ENCODE results near the gene CYP2F1.
"Not testable (repeated sequence)": the region's sequence is repeated elsewhere in the genome, so short reads cannot be mapped to it uniquely, and the experiment has no call there.

The CYP2F1 gene

GRCh38 chr19:41114132-41114531 is at the start of gene CYP2F1:
Gene CYP2F1, plus strand, starts transcription at chr19:41114432. Its CDS starts 1,757 bp downstream, at chr19:41116189.
- no peak for DNase-seq (ENCODE audit: low spot score)

GRCh38 chr19:41064974-41065569 is 49.2 kb upstream of the CYP2F1 start:
- no peak for DNase-seq (ENCODE audit: low spot score)

GRCh38 chr19:41076286-41076685 is 37.9 kb upstream of the CYP2F1 start:
- no peak for DNase-seq (ENCODE audit: low spot score)

- peak; percentile 36 for DNase-seq (ENCODE audit: low spot score)
Observed at GRCh38 chr19:41083516-41083915, 30.7 kb upstream of the CYP2F1 start.

- DNase-seq (ENCODE audit: low spot score): no peak
Observed at GRCh38 chr19:41085748-41086415, 28.4 kb upstream of the CYP2F1 start.

- DNase-seq (ENCODE audit: low spot score): no peak
Observed at GRCh38 chr19:41088151-41088550, 26.1 kb upstream of the CYP2F1 start, which contains the start of gene CYP2A13. Gene CYP2A13, plus strand, starts transcription at chr19:41088451. Its CDS starts 21 bp downstream, at chr19:41088472.

- no peak for DNase-seq (ENCODE audit: low spot score)
Observed at GRCh38 chr19:41089959-41090358, 24.3 kb upstream of the CYP2F1 start.

- DNase-seq (ENCODE audit: low spot score): no peak
Observed at GRCh38 chr19:41095703-41096102, 18.5 kb upstream of the CYP2F1 start.

- DNase-seq (ENCODE audit: low spot score): no peak
Observed at GRCh38 chr19:41096353-41096752, 17.9 kb upstream of the CYP2F1 start.

GRCh38 chr19:41097302-41097701 is 16.9 kb upstream of the CYP2F1 start:
- no peak for DNase-seq (ENCODE audit: low spot score)

- DNase-seq (ENCODE audit: low spot score): no peak
Observed at GRCh38 chr19:41098762-41099161, 15.5 kb upstream of the CYP2F1 start.

- DNase-seq (ENCODE audit: low spot score): not testable (repeated sequence)
Observed at GRCh38 chr19:41102210-41102609, 12.0 kb upstream of the CYP2F1 start.

GRCh38 chr19:41106177-41106576 is 8.1 kb upstream of the CYP2F1 start:
- DNase-seq (ENCODE audit: low spot score): no peak

GRCh38 chr19:41111296-41111695 is 2.9 kb upstream of the CYP2F1 start:
- DNase-seq (ENCODE audit: low spot score): no peak

- no peak for DNase-seq (ENCODE audit: low spot score)
Observed at GRCh38 chr19:41111750-41112295, 2.4 kb upstream of the CYP2F1 start.

GRCh38 chr19:41112728-41113290 is 1.4 kb upstream of the CYP2F1 start:
- DNase-seq (ENCODE audit: low spot score): no peak

GRCh38 chr19:41116261-41116660 is 2.0 kb downstream of the CYP2F1 start:
- DNase-seq (ENCODE audit: low spot score): no peak

GRCh38 chr19:41120929-41121911 is 7.0 kb downstream of the CYP2F1 start:
- DNase-seq (ENCODE audit: low spot score): not testable (repeated sequence)

GRCh38 chr19:41122846-41123245 is 8.6 kb downstream of the CYP2F1 start:
- not testable (repeated sequence) for DNase-seq (ENCODE audit: low spot score)

- no peak for DNase-seq (ENCODE audit: low spot score)
Observed at GRCh38 chr19:41123716-41124294, 9.6 kb downstream of the CYP2F1 start.

GRCh38 chr19:41126765-41127203 is 12.6 kb downstream of the CYP2F1 start:
- DNase-seq (ENCODE audit: low spot score): not testable (repeated sequence)

Data from LoVo (cell line).